D721Med (cell line): Measurements from ENCODE around the gene ST7.

Experiments used
- DNase-seq: peaks from one replicate; pipeline ENCODE4 v3.0.0; 2011; ENCODE audit warnings: low spot score; ENCODE audit not compliant: insufficient read length
- FAIRE-seq: peaks from 2 replicates; lab custom pipeline; 2011; peaks lifted over from hg19 to GRCh38; lab: Jason Lieb, UNC
- TF ChIP-seq, protein P1 (sequence below): IDR thresholded peaks from 2 replicates; pipeline ENCODE4 v1.5.1; 2012; ENCODE audit warnings: mild to moderate bottlenecking, control low read depth; ENCODE audit not compliant: insufficient read depth; ENCODE audit errors: missing control alignments

ST7 gene

DNA sequence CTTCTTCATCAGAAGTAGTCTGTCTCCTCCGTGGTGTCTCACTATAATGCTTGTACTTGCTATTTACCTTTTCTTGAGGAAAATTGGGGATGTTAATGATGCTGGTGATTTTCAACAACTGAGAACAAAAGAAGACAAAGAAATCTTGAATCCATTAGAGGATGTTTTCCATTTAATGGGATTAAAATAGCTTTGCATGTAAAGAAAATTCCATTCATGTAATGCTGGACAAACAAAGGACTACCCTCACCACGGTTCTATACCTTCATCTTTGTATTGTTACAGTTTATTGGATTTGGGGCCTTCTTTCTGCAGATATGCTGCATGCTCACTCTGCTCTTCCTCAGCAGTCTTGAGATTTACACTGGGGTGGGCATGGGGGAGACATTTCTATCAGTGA is 241.1 kb downstream of the ST7 start:
- TF ChIP-seq, protein P1, sequence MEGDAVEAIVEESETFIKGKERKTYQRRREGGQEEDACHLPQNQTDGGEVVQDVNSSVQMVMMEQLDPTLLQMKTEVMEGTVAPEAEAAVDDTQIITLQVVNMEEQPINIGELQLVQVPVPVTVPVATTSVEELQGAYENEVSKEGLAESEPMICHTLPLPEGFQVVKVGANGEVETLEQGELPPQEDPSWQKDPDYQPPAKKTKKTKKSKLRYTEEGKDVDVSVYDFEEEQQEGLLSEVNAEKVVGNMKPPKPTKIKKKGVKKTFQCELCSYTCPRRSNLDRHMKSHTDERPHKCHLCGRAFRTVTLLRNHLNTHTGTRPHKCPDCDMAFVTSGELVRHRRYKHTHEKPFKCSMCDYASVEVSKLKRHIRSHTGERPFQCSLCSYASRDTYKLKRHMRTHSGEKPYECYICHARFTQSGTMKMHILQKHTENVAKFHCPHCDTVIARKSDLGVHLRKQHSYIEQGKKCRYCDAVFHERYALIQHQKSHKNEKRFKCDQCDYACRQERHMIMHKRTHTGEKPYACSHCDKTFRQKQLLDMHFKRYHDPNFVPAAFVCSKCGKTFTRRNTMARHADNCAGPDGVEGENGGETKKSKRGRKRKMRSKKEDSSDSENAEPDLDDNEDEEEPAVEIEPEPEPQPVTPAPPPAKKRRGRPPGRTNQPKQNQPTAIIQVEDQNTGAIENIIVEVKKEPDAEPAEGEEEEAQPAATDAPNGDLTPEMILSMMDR, result no peak
- no peak for DNase-seq
- FAIRE-seq, result no peak

DNA sequence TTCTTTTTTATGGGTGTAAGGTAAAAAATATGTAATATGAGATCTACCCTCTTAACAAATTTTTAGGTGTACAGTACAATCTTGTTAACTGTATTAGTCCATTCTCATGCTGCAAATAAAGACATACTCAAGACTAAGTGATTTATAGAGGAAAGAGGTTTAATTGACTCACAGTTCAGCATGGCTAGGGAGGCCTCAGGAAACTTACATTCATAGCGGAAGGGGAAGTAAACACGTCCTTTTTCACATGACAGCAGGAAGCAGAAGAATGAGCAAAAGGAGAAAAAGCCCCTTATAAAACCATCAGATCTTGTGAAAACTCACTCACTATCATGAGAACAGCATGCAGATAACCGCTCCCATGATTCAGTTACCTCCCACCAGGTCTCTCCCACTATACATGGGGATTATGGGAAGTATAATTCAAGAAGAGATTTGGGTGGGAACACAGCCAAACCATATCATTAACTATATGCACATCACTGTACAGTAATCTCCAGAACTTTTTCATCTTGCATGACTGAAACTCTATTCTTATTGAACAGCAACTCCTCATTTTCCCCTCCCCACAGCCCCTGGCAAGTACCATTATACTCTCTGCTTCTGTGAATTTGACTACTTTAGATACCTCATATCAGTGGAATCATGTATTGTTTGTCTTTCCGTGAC is 242.2 kb downstream of the ST7 start:
- DNase-seq (no peak), FAIRE-seq (no peak)
- TF ChIP-seq, protein P1, result no peak

DNA sequence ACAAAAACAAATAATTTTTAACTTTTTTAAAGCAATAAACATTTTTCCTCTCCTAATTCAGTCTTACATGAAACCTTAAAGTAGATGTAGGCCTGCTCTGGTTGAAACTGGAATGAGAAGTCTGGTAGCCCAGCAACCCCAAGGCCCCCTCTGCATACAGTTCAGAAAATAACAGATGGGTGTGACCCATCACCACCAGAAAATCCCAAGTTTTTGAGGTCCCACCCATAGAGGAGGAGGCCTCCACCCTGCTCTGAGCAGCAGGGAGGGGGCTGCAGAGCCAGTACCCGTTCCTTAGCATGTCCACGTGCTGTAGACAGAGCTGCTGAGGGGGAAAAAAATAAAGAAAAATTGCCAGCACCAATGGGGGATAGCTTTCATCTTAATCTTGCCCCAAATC is 246.8 kb downstream of the ST7 start:
- no peak for FAIRE-seq
- DNase-seq, result no peak
- TF ChIP-seq, protein P1, result no peak

DNA sequence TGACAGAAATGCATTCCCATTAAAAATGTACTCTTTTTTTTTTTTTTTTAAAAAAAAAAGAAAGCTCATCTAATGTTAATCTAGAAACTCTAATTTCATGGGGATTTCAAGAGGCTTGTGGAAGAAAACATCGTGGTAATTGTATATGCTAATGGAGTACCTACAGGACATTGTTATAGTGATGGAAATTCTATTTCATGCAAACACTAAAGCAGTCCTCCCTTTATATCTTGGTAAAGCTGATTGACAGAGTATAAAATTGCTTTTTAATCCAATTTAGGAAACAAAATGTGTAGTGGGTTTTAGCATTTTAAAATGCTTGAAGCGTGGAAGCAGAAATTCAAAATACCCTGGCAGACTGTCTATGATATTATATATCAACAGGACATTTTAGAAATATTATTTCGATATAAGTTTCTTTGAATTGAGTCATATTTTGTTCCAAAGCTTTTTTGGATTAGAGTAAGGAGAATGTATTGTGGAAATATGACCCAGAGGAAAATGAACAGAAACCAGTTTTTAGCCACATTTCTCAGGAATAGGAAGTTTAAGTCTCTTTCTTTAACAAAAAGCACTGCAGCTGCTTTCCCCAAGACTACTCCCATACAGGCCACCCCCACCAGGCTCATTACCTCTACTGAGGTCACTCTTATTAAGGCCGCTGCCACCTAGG is 247.6 kb downstream of the ST7 start:
- no peak for DNase-seq

DNA sequence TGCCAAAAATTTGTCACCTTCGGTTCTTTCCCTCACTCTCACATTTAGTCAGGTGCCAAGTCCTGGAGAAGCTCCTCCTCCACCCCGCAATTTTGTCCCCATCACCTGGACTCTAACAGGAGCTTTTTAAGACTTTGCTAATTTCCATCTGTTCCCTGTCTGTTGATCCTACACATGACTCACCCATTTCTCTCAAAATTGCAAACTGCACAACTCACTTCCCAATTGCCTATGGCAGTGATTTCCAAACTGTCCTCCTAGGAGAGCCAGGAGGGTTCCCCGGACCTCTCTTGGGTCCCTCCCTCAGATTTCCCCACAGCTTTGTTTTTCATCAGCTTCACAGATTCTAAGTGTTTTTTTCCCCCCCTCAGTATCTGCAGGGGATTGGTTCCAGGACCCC is 249.2 kb downstream of the ST7 start:
- DNase-seq (no peak), FAIRE-seq (no peak)
- TF ChIP-seq, protein P1, result no peak

More for the DNA sequence above, 247.6 kb downstream of the ST7 start:
- TF ChIP-seq, protein P1, result no peak
- FAIRE-seq, result no peak

DNA sequence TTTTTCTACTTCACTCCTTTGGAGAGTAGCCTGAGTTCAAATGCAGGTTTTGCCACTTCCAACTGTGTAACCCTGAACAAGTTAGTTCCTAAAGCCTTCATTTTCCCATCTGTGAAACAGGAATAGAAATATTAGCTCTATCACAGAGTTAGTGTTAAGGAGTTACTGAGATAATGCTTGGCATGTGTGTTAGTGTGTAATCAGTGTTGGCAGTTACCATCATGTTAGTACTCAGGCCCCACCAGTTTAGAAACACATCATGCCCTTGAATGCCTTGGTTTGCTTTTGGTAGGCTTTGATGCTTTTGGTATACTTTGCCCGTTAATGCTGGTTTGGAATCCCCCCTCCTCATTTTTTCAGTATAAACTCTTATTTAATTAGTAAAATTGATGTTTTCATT is 249.9 kb downstream of the ST7 start:
- FAIRE-seq (no peak), DNase-seq (no peak)
- TF ChIP-seq, protein P1, result no peak

DNA sequence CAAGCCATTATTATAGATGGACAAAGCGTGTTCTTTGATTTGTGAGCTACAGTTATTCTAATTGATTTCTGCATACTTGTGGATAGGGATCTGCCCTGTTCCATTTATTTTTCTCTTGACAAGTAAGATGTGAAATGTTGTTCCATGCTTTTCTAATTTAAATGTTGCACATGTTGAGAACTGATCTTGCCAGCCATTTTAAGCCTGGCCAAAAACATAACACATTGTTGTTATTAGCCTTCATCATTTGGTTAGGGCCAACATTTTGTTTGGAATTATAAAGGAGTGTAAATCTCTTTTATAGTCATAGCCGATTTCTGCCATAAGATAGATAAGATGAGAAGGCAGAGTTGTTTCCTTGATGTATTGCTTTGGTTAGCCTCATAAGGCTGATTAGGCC is 252.6 kb downstream of the ST7 start:
- DNase-seq (no peak), FAIRE-seq (no peak)
- TF ChIP-seq, protein P1, result no peak
